ENCODE results near the gene IL17D.

- TF ChIP-seq EZH2 (IDR thresholded peaks at IDR 0.05; ENCODE audit: borderline replicate concordance, low read depth, low read length, poor library complexity, severe bottlenecking): no peak
- no peak for TF ChIP-seq CTCF (conservative IDR thresholded peaks at IDR 0.05; ENCODE audit: low read depth, low read length)
Measured at GRCh38 chr13:20717581-20718542, 14.4 kb downstream of the IL17D start.

Measured in A673 (cell line).